Tibial nerve (tissue), 3 donors: ENCODE results near the gene PIGB.

ENCODE experiments used
- CTCF ChIP-seq, 5 experiments: fragments of 200-600 bp in 3 of 5; fragments of 450-650 bp in 2 of 5; sonication (generic) in 3 of 5; IDR thresholded peaks; one replicate each; pipeline ENCODE4 v1.5.1; 2016 to 2019; ENCODE audit warnings: antibody characterized with exemption in 5 of 5, mild to moderate bottlenecking in 3 of 5, moderate library complexity in 2 of 5
- POLR2A ChIP-seq, 2 donors: fragments of 450-650 bp; IDR thresholded peaks; one replicate each; pipeline ENCODE4 v1.6.1; 2017; ENCODE audit warnings: antibody characterized with exemption in 2 of 2, mild to moderate bottlenecking in 2 of 2, moderate library complexity in 2 of 2

GRCh38 chr15:55320963-55321362, 1.9 kb downstream of the PIGB start:
- TF ChIP-seq CTCF (IDR thresholded peaks at IDR 0.05) (no peak), POLR2A (IDR thresholded peaks at IDR 0.05) (no peak)
